Left kidney (tissue), 2 donors: ENCODE results near the gene DPH1. TPM values are rescaled to one million over a fixed set of nuclear protein-coding genes. Genes with fewer than 3 reads are reported as not detected.
A peak's percentile ranks its signal among the peaks of the same experiment; 100 is the strongest.

ENCODE experiments used
- DNase-seq: peaks from one replicate; pipeline ENCODE4 v3.0.0-alpha.2; 2013
- polyA plus RNA-seq: library from polyadenylated mRNA; unstranded; fragments of 120-200 nt; gene quantifications from one replicate; pipeline ENCODE4 v1.2.1, GENCODE V29; 2013; ENCODE audit not compliant: insufficient read length

Gene DPH1
- polyA plus RNA-seq, 1 donor, result 46.5 TPM

DNA sequence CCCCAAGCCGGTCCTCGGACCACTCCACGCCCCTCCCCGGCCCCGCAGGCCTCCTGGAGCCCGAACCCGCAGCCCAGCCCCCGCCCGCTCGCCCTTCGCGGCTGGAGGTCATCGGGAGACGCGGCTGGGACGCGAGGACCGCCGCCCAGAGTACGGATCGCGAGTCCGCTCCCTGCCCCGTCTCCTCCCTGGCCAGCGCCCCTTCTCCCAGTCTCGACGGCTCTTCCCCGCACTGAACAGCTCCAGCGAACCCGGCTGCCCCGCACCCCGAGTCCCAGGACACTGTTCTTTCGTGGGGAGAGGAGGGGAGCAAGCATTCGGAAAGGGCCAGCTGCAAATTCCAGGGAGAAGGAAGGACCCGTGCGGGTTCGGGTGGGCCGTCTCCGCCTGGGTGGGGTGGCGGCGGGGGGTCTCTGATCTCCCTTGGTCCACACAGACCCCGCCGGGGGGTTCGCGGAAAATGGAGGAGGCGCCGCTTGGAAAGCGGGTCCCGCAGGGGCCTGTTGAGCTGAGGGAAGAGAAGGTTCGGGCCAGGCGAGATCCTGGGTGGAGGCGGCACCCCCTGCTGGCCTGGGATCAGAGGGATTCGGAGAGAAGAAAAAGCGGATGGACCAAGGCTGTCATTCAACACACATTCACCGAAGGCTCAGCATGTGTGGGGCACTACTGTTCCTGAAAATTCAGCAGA, 4.2 kb upstream of the DPH1 start:
- DNase-seq, result peak; percentile 74

- DNase-seq, result no peak
Observed at GRCh38 chr17:2027528-2028233, 2.3 kb upstream of the DPH1 start.

- DNase-seq, result no peak
Observed at GRCh38 chr17:2028234-2028614, 1.7 kb upstream of the DPH1 start.

- DNase-seq, result no peak
Observed at GRCh38 chr17:2028737-2029136, 1.2 kb upstream of the DPH1 start.

DNA sequence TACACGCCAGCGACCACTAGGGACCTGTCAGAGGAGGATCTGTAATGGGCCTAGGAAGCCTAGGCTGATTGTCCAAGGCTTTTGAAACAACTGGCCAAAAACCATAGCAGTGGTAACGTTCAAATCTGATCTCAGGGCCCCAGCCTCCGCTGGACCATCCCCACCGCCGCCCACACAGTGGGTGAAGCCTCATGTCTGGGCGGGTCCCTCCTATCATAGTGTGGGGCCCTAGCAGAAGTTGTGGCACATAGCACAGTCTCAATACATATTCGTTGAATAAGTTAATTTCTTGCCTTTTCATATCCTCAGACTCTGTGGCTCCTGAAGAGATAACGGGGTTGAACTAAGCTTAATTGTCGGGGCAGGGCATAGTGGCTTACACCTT, 818 bp downstream of the DPH1 start:
- no peak for DNase-seq

DNA sequence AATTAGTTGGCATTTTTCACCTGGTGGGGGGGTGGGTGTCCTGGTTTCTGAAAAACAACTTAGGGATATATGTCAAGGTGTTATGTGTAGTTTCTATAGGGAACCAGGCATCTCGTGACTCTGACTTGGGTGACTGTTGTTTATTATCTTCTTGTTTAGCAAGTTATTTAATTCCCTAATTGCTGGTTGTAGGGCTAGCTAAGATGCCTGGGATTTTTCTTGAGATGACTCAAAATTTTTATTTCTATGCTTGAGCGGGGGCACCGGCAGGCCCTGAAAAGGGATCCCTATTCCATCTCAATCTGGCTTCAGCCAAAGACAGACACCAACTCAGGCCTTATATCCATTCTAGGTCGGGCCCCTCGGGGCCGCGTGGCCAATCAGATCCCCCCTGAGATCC, 3.2 kb downstream of the DPH1 start:
- DNase-seq, result no peak

DNA sequence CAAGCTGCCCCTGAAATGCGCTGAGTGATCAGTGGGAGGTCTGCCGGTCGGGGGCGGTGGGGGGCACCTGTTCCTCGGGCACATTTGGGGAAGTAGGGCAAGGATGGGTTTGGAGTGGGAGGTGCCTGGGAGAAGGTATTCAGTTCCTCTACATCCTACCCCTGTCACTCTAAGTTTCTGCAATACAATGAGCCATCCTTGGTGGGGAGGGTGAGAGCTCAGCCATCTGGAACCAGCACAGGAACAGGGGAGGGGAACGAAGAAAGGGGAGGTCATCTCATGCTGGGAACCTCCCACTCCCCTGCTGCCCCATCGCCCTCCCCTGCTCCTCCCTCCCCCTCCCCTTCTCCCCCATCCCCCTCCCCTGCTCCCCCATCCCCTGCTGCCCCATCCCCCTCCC, 4.2 kb downstream of the DPH1 start:
- no peak for DNase-seq

DNA sequence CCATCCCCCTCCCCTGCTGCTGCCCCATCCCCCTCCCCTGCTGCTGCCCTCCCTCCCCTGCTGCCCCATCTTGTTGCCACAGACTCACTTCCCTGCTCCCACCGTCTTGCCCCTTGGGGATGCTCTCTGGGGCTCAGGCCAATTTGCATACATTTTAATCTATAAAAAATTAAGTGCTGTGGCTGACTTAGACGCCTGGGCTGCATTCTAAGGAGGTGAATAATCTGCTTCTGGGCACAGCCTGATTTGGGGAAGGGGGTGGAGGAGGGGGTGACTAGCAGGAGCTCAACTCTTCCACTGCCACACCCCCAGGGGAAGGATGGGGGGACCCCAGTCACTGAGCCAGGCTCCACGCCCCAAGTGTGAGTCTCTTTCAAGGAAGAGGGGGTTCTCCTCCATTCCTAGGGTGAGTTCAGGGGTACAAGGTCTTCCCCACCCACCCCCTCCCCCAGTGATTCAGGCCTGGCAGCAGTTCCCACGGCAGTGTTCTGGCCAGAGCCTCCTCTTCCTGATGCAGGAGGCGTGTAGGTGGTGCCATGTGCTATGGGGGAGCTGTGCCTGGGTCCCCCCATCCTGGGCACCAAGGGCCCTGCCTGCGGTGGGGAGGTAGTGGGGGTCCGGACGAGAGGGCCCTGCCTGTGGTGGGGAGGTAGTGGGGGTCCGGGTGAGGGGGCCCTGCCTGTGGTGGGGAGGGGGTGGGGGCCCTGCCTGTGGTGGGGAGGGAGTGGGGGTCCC, 5.0 kb downstream of the DPH1 start:
- DNase-seq, result no peak

GRCh38 chr17:2035541-2036488, 5.9 kb downstream of the DPH1 start:
- no peak for DNase-seq

DNA sequence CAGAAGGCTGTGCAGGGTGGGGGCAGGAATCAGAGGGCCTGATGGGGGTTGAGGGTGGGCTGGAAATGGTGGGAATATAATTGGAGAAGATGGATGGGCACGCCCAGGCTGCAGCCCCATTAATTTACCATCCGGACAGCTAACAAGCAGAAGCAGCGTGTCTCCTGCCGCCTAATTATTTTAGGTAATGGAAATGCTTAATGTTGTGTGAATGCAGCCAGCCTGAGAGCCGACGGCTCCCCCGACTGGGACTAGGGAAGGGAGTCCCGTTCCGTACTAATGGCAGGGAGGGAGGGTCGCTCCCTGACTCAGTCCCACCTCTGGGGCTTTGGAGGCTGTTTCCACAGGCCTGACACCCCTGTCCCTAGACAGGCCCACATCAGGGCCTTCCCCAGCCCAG, 7.2 kb downstream of the DPH1 start:
- DNase-seq, result no peak

- DNase-seq, result no peak
Observed at GRCh38 chr17:2040219-2040827, 10.4 kb downstream of the DPH1 start.

- DNase-seq, result no peak
Observed at GRCh38 chr17:2040942-2041560, 11.1 kb downstream of the DPH1 start.

GRCh38 chr17:2041561-2042389, 11.8 kb downstream of the DPH1 start, which contains the start of gene OVCA2:
Gene OVCA2 (plus strand): TSS chr17:2042022. CDS start chr17:2042048, 26 bp downstream.
- peak; percentile 95 for DNase-seq

- no peak for DNase-seq
Observed at GRCh38 chr17:2042390-2042847, 12.5 kb downstream of the DPH1 start.

- no peak for DNase-seq
Observed at GRCh38 chr17:2042933-2043332, 13.0 kb downstream of the DPH1 start.

GRCh38 chr17:2043785-2044184, 13.8 kb downstream of the DPH1 start:
- no peak for DNase-seq

DNA sequence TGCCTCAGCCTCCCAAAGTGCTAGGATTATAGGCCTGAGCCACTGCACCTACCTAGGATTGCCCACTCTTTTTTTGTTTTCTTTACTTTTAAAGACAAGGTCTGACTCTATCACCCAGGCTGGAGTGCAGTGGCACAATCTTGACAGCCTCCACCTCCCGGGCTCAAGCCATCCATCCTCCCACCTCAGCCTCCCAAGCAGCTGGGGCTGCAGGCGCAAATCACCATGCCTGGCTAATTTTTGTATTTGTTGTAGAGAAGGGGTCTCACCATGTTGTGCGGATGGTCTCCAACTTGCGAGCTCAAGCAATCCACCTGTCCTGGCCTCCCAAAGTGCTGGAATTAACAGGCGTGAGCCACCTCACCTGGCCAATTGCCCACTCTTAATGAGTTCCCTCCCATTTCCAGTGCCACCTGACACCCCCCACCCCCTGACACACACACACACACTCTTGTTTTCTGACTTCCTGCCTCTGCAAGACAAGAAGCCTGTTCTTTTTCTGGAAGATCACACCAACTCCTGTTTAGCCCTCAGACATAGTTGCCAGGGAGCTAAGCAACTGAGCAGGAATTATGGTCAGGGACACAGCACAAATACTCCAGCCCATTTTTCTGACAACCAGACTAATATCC, 14.4 kb downstream of the DPH1 start:
- no peak for DNase-seq

- DNase-seq, result no peak
Observed at GRCh38 chr17:2047590-2047989, 17.6 kb downstream of the DPH1 start.

- no peak for DNase-seq
Observed at GRCh38 chr17:2048805-2049204, 18.9 kb downstream of the DPH1 start.
